Pancreas (tissue), 10 donors: ENCODE measurements around the gene GRIK5. TPM values are rescaled to one million over a fixed set of nuclear protein-coding genes. Genes with fewer than 3 reads are reported as not detected.

Experiments
- ATAC-seq, 4 donors: fragments of 200-7000 bp; cut with Tn5 transposase; one replicate each; pipeline versions ENCODE4 v1.8.0 to v1.9.1; 2020; ENCODE audit warnings: mild to moderate bottlenecking in 4 of 4, moderate library complexity in 4 of 4
- DNase-seq, 6 donors: peaks; one replicate each; pipeline ENCODE4 v3.0.0-alpha.2; 2020
- FAIRE-seq: peaks from 2 replicates; lab custom pipeline; 2012; peaks lifted over from hg19 to GRCh38; lab: Jason Lieb, UNC
- H3K27ac ChIP-seq, 4 donors: fragments of 200-600 bp; sonication (generic); 1 replicate in 3 of 4; 2 replicates in 1 of 4; pipeline versions ENCODE4 v1.5.0 to v1.8.0; 2020
- H3K27me3 ChIP-seq, 4 donors: fragments of 200-600 bp; one replicate each; pipeline ENCODE4 v1.8.0; 2021
- H3K36me3 ChIP-seq, 3 donors: fragments of 200-600 bp; sonication (generic) in 1 of 3; one replicate each; pipeline versions ENCODE4 v1.5.0 to v1.8.0; 2020 to 2021
- H3K4me1 ChIP-seq, 3 donors: fragments of 200-600 bp; one replicate each; pipeline ENCODE4 v1.8.0; 2021
- H3K4me3 ChIP-seq, 4 donors: fragments of 200-600 bp; sonication (generic) in 2 of 4; one replicate each; pipeline versions ENCODE4 v1.5.0 to v1.8.0; 2020 to 2021
- H3K9me3 ChIP-seq, 4 donors: fragments of 200-600 bp; one replicate each; pipeline ENCODE4 v1.8.0; 2021
- WGBS, 2 donors: extraction: QIAGEN DNeasy Blood & Tissue Kit; methylation state at CpG; one replicate each; pipeline ENCODE4 v1.1.7; 2013; 5-methylcytosine and 5-hydroxymethylcytosine counted together
- intact Hi-C, 3 donors: fragments of 100-400 bp; cut with DNase I; formaldehyde crosslinking; loops; one replicate each; pipeline versions ENCODE4 v1.11.1 to v1.14.2; 2022
- polyA plus RNA-seq, 2 donors: library from polyadenylated mRNA; stranded (reverse); fragments of 200-250 nt; gene quantifications; one replicate each; pipeline ENCODE4 v1.2.3, GENCODE V29; 2013
- total RNA-seq, 6 donors: library from RNA; stranded (reverse); fragmentation: NEBNext Ultra II Directional in 4 of 6; extraction: Animal tissue kit (Norgen Biotek cat#: 25700) in 4 of 6; gene quantifications; one replicate each; pipeline versions ENCODE4 v1.2.1 to v1.2.4, GENCODE V29; 2021 to 2023
- TF ChIP-seq, protein P1 (sequence below), 4 donors: fragments of 200-600 bp; sonication (generic) in 3 of 4; IDR thresholded peaks; one replicate each; pipeline versions ENCODE4 v1.5.0 to v1.8.0; 2021; ENCODE audit warnings: antibody characterized with exemption in 4 of 4
- donor health status: healthy with polysubstance abuse.
- donor health status: DM: no; HTN: no; CAD: no; lungs with moderate emphysema.
- donor health status: DM: no; HTN: no; CAD: no.
- donor health status: control.
- donor health status: control.
- donor health status: Bipolar disorder and iron deficiency.
- donor health status: DM: yes; HTN: yes; CAD: no.
- donor health status: DM: no; HTN: no; CAD: no.
- donor health status: DM: no; HTN: no; CAD: no.
- donor health status: DM: yes; HTN: yes; CAD: no.

GRIK5 gene
- total and polyA plus RNA-seq, 8 donors: 1.9 to 10.5 (median 3.4) TPM

DNA sequence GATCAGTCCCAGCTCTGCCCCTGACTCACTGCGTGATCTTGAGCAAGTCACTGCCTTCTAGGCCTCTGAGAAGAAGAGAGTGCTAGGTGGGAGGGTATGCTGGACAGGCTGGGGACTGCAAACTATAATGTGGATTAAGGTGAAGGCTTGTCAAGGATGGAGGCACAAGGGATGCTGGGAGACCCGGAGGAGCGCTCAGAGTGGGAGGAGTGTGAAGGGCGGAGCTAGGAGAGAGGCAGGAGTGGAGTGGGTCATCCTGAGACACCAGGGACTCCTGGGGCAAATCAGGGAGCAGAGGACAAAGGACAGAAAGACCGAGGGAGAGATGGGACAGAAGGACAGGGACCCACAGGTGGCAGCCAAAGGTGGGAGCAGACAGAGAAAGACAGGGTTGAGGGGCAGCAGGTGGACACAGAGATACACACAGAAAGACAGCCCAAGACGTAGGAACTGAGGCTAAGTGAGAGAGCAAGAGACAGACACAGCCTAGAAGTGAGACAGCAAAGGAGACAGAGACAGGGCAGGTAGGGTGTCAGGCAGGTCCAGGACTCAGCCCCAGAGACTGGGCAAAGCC lies 2.6 kb downstream of the GRIK5 start:
- DNase-seq (no peak), FAIRE-seq (no peak), ATAC-seq (no peak)
- no peak overlapping the region for H3K27ac ChIP-seq
- no peaks in the 10 kb centered on the region for H3K9me3 ChIP-seq
- H3K36me3 ChIP-seq: no peaks in the 10 kb centered on the region
- TF ChIP-seq, protein P1, sequence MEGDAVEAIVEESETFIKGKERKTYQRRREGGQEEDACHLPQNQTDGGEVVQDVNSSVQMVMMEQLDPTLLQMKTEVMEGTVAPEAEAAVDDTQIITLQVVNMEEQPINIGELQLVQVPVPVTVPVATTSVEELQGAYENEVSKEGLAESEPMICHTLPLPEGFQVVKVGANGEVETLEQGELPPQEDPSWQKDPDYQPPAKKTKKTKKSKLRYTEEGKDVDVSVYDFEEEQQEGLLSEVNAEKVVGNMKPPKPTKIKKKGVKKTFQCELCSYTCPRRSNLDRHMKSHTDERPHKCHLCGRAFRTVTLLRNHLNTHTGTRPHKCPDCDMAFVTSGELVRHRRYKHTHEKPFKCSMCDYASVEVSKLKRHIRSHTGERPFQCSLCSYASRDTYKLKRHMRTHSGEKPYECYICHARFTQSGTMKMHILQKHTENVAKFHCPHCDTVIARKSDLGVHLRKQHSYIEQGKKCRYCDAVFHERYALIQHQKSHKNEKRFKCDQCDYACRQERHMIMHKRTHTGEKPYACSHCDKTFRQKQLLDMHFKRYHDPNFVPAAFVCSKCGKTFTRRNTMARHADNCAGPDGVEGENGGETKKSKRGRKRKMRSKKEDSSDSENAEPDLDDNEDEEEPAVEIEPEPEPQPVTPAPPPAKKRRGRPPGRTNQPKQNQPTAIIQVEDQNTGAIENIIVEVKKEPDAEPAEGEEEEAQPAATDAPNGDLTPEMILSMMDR (IDR thresholded peaks at IDR 0.05): no peak
- H3K27me3 ChIP-seq: no peaks in the 10 kb centered on the region
- intact Hi-C loops: no loop called here
- no peaks in the 10 kb centered on the region for H3K4me1 ChIP-seq
- 63 to 69% methylated on average over 6 of the region's 6 CpGs for WGBS, 2 donors
- no peak overlapping the region for H3K4me3 ChIP-seq

DNA sequence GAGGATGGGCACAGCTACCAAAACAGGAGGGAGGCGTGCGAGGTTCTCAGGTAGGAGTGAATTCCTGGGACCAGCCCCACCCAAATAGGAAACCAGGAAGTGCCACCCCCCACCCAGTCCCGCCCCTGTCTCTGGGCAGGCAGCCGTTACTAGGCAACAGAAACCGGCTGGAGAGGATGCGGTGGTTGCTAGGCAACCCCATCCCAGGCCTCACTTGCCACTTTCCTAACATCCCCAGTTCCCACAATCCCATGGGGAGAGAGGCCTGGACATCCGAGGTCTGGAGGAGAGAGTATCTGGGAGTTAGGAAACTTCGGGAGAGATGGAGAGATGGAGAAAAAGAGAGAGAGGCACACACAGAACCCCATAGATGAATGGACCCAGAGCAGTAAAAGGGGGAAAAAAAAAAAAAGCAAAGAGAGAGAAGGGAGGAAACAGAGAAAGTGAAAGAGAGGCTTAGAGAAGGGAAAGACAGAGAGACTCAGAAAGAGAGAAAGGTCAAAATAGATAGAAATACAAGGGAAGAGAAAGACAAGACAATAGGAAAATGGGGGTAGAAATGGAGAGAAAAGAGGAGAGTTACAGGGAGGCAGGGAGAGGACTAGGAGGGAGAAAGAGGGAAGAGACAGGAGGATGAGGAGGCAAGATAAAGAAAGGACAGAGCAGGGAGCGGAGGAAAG lies 3.8 kb downstream of the GRIK5 start:
- Histone ChIP-seq H3K36me3 (no peaks in the 10 kb centered on the region), H3K4me1 (no peaks in the 10 kb centered on the region), H3K27ac (no peak overlapping the region), H3K4me3 (no peak overlapping the region), H3K27me3 (no peaks in the 10 kb centered on the region), H3K9me3 (no peaks in the 10 kb centered on the region)
- ATAC-seq (no peak), DNase-seq (no peak), FAIRE-seq (no peak)
- intact Hi-C loops: no loop called here
- WGBS, 2 donors: 38 to 48% methylated on average over 9 of the region's 9 CpGs
- TF ChIP-seq, protein P1 (IDR thresholded peaks at IDR 0.05): no peak

DNA sequence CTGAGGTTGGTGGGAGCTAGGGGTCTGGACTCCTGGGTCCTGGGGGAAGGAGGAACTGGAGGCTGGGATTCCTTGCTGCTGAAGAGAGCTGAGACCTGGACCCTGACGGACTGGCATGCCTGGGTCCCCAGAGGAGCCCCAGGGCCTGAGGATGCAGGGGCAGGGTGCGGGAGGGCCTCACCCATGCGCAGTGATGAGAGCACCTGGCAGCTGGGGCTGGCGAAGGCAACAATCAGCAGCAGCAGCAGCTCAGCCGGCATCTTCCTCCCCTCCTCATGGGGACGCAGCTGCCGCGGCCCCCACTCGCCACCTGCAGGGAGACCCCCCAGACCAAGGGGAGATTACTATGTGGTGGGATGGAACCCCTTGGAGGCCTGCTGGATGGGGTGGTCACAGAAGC lies 4.5 kb downstream of the GRIK5 start:
- intact Hi-C loops: no loop called here
- 68 to 78% methylated on average over 7 to 9 of the region's 9 CpGs for WGBS, 2 donors
- H3K27me3 ChIP-seq: no peaks in the 10 kb centered on the region

DNA sequence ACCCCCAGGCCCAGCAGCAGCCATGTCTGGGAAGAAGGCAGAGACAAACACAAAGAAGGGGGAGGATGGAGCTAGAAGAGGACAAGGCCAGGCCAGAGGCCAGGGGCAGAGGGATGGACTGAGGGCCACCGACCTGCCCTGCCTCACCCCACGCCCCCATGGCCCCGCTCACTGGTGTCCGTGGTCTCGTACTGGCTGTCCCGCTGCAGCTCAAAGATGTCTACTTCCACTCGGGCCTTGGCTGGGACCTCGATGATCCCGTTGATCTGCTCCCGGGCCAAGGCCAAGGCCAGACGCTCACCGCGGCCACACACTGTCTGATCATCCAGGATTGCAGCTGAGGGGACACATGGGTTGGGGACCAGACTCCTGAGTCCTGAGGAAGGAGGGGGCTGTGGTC lies 5.0 kb downstream of the GRIK5 start:
- Histone ChIP-seq H3K4me3 (no peak overlapping the region), H3K36me3 (no peaks in the 10 kb centered on the region), H3K4me1 (no peaks in the 10 kb centered on the region), H3K9me3 (no peaks in the 10 kb centered on the region), H3K27ac (no peak overlapping the region), H3K27me3 (no peaks in the 10 kb centered on the region)
- 64 to 80% methylated on average over 13 of the region's 13 CpGs for WGBS, 2 donors
- TF ChIP-seq, protein P1 (IDR thresholded peaks at IDR 0.05): no peak
- intact Hi-C loops: no loop called here
- no peak for DNase-seq
- no peak for ATAC-seq
- no peak for FAIRE-seq

More for the DNA sequence above, 4.5 kb downstream of the GRIK5 start:
- FAIRE-seq (no peak), ATAC-seq (no peak), DNase-seq (no peak)
- TF ChIP-seq, protein P1 (IDR thresholded peaks at IDR 0.05): no peak
- H3K9me3 ChIP-seq: no peaks in the 10 kb centered on the region
- no peaks in the 10 kb centered on the region for H3K36me3 ChIP-seq
- no peak overlapping the region for H3K27ac ChIP-seq
- H3K4me3 ChIP-seq: no peak overlapping the region
- no peaks in the 10 kb centered on the region for H3K4me1 ChIP-seq

DNA sequence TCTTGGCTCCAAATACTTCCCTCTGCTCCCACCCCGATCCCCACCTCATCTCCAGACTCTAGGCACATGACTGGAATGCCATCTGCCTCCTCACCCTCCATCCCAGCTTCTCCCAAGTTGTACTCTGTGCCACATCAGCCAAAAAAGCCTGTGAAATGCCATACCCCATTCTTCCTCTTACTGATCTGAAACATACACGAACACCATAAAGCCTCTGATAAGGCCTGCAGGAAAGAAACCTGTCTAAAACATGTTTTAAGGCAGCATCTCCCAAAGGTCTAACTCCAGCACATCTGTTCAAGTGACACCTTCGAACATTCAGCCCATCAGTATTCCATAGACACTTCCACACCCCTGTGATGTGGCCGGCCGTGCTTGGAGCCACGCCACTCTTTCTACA lies 5.6 kb downstream of the GRIK5 start:
- DNase-seq (no peak), FAIRE-seq (no peak), ATAC-seq (no peak)
- TF ChIP-seq, protein P1 (IDR thresholded peaks at IDR 0.05): no peak
- H3K4me3 ChIP-seq: no peak overlapping the region
- H3K9me3 ChIP-seq: no peaks in the 10 kb centered on the region
- H3K4me1 ChIP-seq: no peaks in the 10 kb centered on the region
- intact Hi-C loops: no loop called here
- H3K36me3 ChIP-seq: no peaks in the 10 kb centered on the region
- 74 to 86% methylated on average over 6 of the region's 6 CpGs for WGBS, 2 donors
- H3K27ac ChIP-seq: no peak overlapping the region
- H3K27me3 ChIP-seq: no peaks in the 10 kb centered on the region
